T-helper 1 cell treated with Interleukin-12 subunit alpha and Interleukin-12 subunit beta and Interleukin-4 antibody, amounts not matched to agents 30 μg/mL and 1 μg/mL, for 36 hours (primary cell): ENCODE measurements around the gene PITPNB.
A peak's percentile ranks its signal among the peaks of the same experiment; 100 is the strongest.

ENCODE experiments used
- H3K27ac Mint-ChIP-seq: one replicate; pipeline ENCODE4 v1.8.0; 2021; ENCODE audit warnings: mild to moderate bottlenecking, mixed read lengths
- H3K27me3 Mint-ChIP-seq: one replicate; pipeline ENCODE4 v1.8.0; 2021; ENCODE audit warnings: low read depth, mixed read lengths
- H3K36me3 Mint-ChIP-seq: one replicate; pipeline ENCODE4 v1.8.0; 2021; ENCODE audit warnings: low read depth, mixed read lengths
- H3K4me1 Mint-ChIP-seq: one replicate; pipeline ENCODE4 v1.8.0; 2021; ENCODE audit warnings: low read depth, mixed read lengths
- H3K4me3 Mint-ChIP-seq: one replicate; pipeline ENCODE4 v1.8.0; 2021; ENCODE audit warnings: mild to moderate bottlenecking, moderate library complexity, mixed read lengths
- H3K9me3 Mint-ChIP-seq: one replicate; pipeline ENCODE4 v1.8.0; 2021; ENCODE audit warnings: mixed read lengths

The PITPNB gene

DNA sequence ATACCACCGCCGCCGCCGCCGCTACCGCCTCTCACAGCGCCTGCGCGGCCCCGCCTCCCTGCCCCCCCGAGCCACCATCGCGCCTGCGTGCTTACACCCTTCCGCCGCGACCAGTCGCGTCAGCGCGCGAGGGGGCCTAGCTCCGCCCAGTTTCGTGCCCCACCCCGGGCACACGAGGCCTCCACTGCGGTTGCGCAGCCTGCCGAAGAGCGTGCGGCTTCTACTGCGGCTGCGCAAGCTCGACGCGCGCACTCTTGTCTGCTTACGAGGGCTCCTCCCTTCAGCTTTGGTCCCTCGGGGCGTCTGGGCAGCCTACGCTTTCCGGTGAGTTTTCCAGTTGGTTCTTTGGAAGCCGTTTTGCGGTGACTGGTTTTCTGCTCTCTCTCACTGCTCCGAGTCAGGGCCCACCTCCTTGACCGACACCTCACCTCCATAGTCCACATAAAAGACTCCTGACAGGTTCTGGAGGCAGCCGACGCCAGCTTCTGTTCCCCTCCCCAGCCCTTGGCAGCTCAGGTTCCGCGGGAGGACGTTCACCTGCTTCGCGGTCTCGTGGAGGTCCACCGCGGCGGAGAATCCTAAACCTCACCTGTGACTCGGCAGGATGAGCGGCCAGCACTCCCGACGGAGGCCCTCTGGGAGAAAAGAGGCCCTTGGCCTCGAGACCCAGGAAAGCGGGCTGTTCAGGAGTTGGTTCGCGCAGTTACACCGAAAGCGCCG is at the start of gene PITPNB:
PITPNB (minus strand) TSS at position 35 of the 720 bp plus-strand sequence. CDS start 65 bp downstream, outside the sequence.
- Mint-ChIP-seq H3K9me3 (no peaks in the 10 kb centered on the region), H3K36me3 (peaks cover 39% of the 10 kb centered on the region), H3K27me3 (no peaks in the 10 kb centered on the region), H3K4me3 (peak within 1 kb of the TSS; percentile 98), H3K27ac (peak within 1 kb of the TSS; percentile 98), H3K4me1 (peaks cover 52% of the 10 kb centered on the region)

DNA sequence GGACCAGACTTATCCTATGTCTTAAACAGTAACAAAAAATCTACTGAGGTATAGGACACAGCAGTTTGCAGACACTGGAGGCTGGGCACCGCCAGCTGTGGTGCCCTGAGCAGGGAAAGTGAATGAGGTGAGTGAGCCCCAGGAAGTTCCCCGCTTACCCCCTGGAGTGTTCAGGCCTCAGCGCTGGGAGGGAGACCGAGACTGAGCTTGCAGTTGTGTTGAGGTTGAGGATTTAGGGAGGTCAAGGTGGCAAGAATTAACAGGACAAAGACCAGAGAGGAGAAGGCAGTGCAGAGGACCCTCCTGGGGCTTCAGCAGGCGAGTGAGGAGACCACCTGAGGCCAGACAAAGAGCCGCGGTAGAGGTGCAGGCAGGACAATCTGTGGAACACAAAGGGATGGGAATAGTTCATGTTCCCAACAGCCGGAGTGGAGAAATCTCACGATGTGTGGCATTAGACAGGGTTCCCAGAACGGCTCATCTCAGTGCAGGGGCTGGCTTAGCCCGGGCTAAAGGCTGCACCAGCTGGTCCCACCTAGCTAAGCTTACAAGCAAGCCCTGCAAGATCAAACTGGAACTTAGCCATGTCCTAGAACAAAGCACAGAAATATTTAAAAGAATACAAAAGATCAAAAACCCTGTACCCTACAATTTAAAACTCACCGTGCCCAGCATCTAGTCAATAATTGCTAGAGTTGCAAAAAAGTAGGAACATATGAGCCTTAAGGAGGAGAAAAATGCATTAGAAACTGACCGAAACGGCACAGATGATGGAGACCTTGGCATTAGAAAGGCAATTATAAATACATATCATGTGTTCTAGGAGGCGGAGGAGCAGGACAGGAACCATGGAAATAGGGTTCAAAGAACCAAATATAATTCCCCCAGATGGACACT is 47.4 kb upstream of the PITPNB start:
- Mint-ChIP-seq H3K36me3 (peaks cover 2% of the 10 kb centered on the region), H3K4me1 (no peaks in the 10 kb centered on the region), H3K9me3 (peaks cover 9% of the 10 kb centered on the region), H3K27ac (no peak overlapping the region), H3K4me3 (no peak overlapping the region), H3K27me3 (no peaks in the 10 kb centered on the region)

DNA sequence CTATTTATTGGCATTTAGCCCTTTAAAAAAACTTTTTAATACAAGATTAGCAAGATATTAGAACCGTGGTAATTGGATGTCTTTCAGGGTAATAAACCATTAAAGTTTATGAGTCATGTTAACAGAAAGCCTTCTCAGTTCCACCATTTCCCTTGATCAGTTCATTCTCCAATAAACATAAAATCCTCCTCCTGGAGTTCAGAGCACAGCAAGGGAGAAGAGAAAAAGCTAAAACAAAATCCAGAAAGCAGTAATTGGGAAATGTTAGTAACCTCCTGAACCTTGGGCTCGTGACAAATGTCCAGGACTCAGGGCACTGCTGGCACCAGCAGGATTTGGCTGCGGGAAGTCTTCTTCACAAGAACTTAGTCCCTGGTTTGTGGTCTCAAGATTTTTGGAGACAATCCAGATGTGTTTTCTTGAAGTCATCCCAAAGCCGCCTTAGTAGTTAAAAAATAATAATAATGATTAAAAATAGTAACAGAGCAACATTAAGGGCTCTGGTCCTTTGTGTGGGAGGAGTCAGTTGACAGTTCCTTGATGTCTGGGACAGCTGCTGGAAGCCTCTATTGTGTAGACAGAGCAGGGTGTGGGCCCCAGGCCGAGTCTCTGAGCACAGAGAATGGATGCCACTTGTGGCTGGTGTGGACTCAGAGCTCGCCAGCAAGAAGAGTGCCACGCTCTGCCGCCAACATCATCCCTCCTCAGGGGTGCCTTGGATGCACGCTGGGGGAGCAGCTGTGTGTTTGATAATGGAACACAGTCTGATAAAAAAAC is 43.4 kb upstream of the PITPNB start:
- Mint-ChIP-seq H3K27ac (no peak overlapping the region), H3K9me3 (no peaks in the 10 kb centered on the region), H3K36me3 (no peaks in the 10 kb centered on the region), H3K27me3 (no peaks in the 10 kb centered on the region), H3K4me1 (no peaks in the 10 kb centered on the region), H3K4me3 (no peak overlapping the region)

DNA sequence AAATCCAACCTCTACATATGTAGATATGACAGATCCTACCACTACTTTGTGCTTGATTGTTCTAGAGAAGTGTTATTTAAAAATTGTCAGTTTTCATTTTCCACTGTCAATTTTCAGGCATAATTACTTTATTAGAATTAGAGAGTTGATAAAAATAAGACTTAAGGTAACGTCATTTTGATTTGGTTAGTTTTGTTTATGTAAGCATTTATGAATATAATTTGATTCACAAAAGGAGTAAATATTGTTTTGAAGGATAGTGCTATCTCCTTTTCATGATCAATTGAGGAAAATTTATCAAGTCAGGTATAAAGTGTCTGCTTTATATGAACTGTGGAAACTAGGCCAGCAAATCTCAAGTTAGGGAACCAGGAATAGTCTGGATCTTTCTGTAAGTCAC is 42.6 kb upstream of the PITPNB start:
- no peaks in the 10 kb centered on the region for H3K36me3 Mint-ChIP-seq
- no peaks in the 10 kb centered on the region for H3K27me3 Mint-ChIP-seq
- no peaks in the 10 kb centered on the region for H3K4me1 Mint-ChIP-seq
- no peak overlapping the region for H3K27ac Mint-ChIP-seq
- no peak overlapping the region for H3K4me3 Mint-ChIP-seq
- no peaks in the 10 kb centered on the region for H3K9me3 Mint-ChIP-seq

DNA sequence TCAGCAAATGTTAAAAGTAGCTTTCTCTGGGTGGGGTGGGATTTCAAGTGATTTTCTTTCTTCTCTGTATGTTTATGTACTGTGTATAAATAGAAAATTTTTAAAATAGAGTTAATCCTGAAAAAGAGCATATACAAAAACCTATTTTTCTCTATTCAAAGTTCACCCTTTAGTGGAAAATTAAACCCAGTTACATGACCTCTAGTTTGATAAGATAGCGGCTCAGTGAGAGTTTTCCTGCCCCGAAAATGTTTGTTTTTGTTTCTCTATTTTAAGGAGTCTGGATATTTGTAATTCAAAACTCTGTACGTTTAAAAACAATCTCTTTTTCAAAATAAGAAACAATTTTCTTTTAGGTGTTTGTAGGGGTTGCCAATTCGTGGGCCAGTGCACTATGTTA is 42.1 kb upstream of the PITPNB start:
- Mint-ChIP-seq H3K9me3 (no peaks in the 10 kb centered on the region), H3K4me1 (no peaks in the 10 kb centered on the region), H3K27me3 (no peaks in the 10 kb centered on the region), H3K36me3 (no peaks in the 10 kb centered on the region), H3K27ac (no peak overlapping the region), H3K4me3 (no peak overlapping the region)

DNA sequence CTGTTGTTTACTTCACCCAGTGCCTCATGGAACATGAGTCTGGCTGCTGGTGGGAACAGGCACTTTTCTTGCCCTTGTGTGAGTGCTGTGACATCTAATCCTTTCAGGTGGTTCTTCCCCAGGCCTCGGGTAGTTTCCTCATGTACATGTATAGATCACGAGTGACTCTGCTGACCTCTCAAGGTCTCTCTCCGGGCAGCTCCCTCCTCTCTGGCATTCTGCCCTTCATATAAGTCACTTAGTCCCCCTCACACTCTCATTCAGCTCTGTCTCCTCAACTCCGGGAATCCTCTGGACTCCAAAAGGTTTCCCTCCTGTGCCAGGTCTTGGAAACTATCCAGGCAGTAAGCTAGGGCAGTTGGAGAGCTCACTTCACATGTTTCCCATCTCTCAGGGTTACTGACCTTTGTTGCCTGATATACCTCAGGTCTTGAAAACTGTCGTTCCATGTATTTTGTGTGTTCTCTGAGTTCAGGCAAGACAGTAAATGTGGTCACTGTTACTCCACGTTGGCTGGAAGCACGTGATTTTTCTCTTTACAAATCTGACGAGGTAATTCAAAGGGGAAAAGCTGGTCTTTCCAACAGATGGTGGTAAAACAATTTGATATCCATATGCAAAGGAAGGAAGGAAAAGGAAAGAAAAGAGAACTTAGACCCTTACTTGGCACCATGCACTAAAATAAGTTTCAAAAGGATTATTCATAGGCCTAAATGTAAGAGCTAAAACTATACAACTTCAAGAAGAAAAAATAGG is 40.5 kb upstream of the PITPNB start:
- H3K27ac Mint-ChIP-seq = no peak overlapping the region
- H3K36me3 Mint-ChIP-seq = no peaks in the 10 kb centered on the region

DNA sequence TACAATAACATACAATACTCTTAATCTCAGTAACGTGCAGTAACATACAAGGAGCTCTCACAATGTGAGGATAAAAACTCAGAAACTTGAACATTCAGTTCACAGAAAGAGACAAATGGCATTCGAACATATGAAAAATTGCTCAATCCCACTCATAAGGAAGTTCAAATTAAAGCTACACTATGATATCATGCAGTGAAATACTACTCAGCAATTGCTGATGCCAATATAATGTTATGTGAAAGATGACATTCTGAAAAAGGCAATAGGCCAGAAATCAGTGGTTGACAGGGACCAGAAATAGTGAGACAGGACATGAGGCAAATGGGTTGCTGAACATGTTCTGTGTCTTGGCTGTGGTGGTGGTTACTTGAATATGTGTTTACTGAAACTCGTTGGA is 33.7 kb upstream of the PITPNB start:
- no peaks in the 10 kb centered on the region for H3K36me3 Mint-ChIP-seq

More for the DNA sequence above, 40.5 kb upstream of the PITPNB start:
- no peaks in the 10 kb centered on the region for H3K27me3 Mint-ChIP-seq
- no peaks in the 10 kb centered on the region for H3K4me1 Mint-ChIP-seq
- no peak overlapping the region for H3K4me3 Mint-ChIP-seq
- no peaks in the 10 kb centered on the region for H3K9me3 Mint-ChIP-seq

DNA sequence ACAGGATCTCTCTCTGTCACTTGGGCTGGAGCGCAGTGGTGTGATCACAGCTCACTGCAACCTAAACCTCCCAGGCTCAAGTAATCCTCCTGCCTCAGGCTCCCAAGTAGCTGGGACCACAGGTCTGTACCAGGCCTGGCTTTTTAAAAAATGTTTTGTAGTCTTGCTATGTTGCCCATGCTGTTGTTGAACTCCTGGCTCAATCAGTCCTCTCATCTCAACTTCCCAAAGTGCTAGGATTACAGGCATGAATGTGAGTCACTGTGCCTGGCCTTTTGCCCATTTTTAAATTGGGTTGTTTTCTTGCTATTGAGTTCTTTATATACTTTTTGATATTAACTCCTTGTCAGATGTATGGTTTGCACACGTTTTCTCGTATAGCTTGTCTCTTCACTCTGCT is 33.0 kb upstream of the PITPNB start:
- Mint-ChIP-seq H3K9me3 (no peaks in the 10 kb centered on the region), H3K4me3 (no peak overlapping the region), H3K27ac (no peak overlapping the region), H3K4me1 (no peaks in the 10 kb centered on the region), H3K27me3 (no peaks in the 10 kb centered on the region), H3K36me3 (no peaks in the 10 kb centered on the region)

More for the DNA sequence above, 33.7 kb upstream of the PITPNB start:
- no peaks in the 10 kb centered on the region for H3K4me1 Mint-ChIP-seq
- H3K4me3 Mint-ChIP-seq = no peak overlapping the region
- H3K9me3 Mint-ChIP-seq = no peaks in the 10 kb centered on the region
- no peak overlapping the region for H3K27ac Mint-ChIP-seq
- H3K27me3 Mint-ChIP-seq = no peaks in the 10 kb centered on the region

DNA sequence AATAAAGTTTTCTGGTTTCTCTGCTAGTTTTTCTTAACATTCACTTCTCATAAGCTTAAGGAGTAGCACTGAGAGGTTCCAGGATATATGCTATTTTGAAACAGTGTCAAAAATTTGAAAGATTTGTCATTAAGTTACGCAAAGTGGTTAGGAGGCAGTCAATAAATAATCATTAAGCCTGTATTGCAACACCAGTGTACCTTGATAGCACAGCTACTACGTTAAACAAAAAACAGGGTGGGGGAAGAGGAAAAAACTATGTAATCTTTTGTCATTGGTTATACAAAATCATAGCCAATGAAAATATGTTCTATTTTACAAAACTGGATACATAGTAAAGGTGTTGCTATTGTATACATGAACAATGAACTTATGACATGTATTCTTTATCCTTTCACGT is 30.4 kb upstream of the PITPNB start:
- Mint-ChIP-seq H3K27ac (no peak overlapping the region), H3K27me3 (no peaks in the 10 kb centered on the region), H3K4me1 (peaks cover 3% of the 10 kb centered on the region), H3K4me3 (no peak overlapping the region), H3K9me3 (no peaks in the 10 kb centered on the region), H3K36me3 (peaks cover 3% of the 10 kb centered on the region)

DNA sequence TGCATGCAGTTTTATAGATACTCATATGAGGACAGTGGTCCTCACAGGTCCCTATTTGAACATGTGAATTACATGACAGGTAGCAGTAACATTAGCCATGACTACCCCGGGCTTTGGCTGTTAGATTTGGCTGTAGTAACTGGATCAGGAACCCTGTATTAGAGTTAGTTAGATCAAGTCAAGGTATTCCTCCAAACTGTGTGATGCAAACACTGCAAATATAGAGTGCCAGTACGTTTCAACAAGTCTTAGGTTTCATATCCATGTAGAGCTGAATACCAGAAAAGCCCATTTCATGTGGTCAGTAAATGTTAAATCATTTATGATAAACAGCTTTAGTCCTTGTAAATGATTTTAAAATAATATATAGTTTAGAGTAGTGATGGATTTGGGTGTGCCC is 29.5 kb upstream of the PITPNB start:
- Mint-ChIP-seq H3K9me3 (no peaks in the 10 kb centered on the region), H3K4me3 (no peak overlapping the region), H3K36me3 (peaks cover 3% of the 10 kb centered on the region), H3K27ac (no peak overlapping the region), H3K27me3 (no peaks in the 10 kb centered on the region), H3K4me1 (peaks cover 5% of the 10 kb centered on the region)

DNA sequence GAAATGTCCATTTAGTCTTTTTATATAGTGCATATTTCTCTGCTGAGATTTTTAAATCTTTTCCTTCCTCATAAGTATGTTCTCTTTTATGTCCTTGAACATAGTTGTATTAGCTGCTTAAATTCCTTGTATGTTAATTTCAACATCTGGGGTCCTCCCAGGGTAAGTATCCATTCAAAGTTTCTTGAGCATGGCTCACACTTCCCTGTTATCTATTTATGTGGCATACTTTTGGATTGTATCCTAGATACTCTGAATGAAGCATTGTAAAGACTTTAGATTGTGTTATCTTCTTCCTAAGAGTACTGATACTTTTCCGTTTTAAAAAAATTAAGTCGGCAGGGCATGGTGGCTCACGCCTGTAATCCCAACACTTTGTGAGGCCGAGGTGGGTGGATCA is 28.4 kb upstream of the PITPNB start:
- no peak overlapping the region for H3K27ac Mint-ChIP-seq
- peaks cover 5% of the 10 kb centered on the region for H3K4me1 Mint-ChIP-seq
- peaks cover 3% of the 10 kb centered on the region for H3K36me3 Mint-ChIP-seq
- no peaks in the 10 kb centered on the region for H3K9me3 Mint-ChIP-seq
- no peak overlapping the region for H3K4me3 Mint-ChIP-seq
- no peaks in the 10 kb centered on the region for H3K27me3 Mint-ChIP-seq

DNA sequence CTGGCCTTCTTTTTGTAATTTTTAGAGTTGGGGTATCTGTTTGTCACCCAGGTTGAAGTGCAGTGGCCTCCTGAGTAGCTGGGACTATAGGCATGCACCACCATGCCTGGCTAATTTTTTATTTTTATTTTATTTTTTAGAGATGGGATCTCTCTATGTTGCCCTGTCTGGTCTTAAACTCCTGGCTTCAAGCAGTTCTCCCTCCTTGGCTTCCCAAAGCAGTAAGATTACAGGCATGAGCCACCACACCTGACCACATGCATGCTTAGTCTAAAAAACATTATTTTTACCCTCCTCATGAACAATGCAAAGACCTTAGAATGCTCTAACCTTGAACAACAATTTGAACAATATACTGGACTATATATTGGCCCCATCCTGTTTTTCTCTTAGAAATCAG is 22.1 kb upstream of the PITPNB start:
- H3K27me3 Mint-ChIP-seq = no peaks in the 10 kb centered on the region
- H3K4me3 Mint-ChIP-seq = no peak overlapping the region
- H3K36me3 Mint-ChIP-seq = peaks cover 4% of the 10 kb centered on the region
- no peaks in the 10 kb centered on the region for H3K9me3 Mint-ChIP-seq
- peaks cover 5% of the 10 kb centered on the region for H3K4me1 Mint-ChIP-seq
- H3K27ac Mint-ChIP-seq = no peak overlapping the region

DNA sequence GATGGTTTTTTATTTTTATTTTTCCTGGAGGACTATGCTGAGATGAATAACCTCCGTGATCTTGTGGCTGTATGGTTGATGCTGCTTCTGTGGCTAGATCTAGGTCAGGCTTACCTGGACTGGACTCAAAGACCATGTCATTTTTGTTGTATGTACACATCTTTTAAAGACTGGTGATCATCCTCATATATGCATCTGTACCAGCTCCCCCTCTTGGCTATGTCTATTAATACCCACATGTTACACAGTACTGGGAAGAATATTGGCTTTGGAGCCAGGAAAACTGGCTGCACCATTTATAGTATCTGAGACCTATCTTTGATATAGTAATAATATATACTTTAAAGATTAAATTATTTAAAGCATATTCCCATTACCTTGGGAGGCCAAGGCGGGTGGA is 18.4 kb upstream of the PITPNB start:
- Mint-ChIP-seq H3K27me3 (no peaks in the 10 kb centered on the region), H3K4me3 (no peak overlapping the region), H3K36me3 (peaks cover 2% of the 10 kb centered on the region), H3K9me3 (no peaks in the 10 kb centered on the region), H3K27ac (no peak overlapping the region), H3K4me1 (no peaks in the 10 kb centered on the region)

DNA sequence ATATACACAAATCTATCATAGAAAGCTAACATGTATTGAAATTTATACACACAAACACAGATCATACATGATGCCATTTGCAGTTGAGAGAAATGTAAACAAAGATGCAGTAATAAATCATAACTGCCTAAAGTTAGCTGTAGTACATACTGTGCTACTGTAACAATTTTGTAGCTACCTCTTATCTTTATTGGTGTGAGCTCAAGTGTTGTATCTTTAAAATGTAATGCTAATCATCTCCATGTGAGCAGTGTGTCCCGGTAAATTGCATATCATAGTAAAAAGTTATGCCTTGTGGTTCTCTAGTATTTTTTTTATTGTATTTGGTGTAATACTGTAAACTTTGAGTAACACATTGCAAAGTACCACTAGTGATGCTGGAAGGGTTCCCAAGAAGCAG is 16.8 kb upstream of the PITPNB start:
- Mint-ChIP-seq H3K4me1 (no peaks in the 10 kb centered on the region), H3K27me3 (no peaks in the 10 kb centered on the region), H3K4me3 (no peak overlapping the region), H3K9me3 (no peaks in the 10 kb centered on the region), H3K36me3 (peaks cover 2% of the 10 kb centered on the region), H3K27ac (no peak overlapping the region)
